Measurements from ENCODE around the gene WHRN.

The WHRN gene

GRCh38 chr9:114361542-114361941 lies 143.7 kb downstream of the WHRN start:
- no peak for DNase-seq

- no peak for DNase-seq
Measured at GRCh38 chr9:114359801-114360200, 145.5 kb downstream of the WHRN start.

GRCh38 chr9:114357911-114358328 lies 147.4 kb downstream of the WHRN start:
- DNase-seq, result no peak

GRCh38 chr9:114357360-114357759 lies 147.9 kb downstream of the WHRN start:
- no peak for DNase-seq

GRCh38 chr9:114356792-114357191 lies 148.5 kb downstream of the WHRN start:
- DNase-seq, result no peak

- DNase-seq, result no peak
Measured at GRCh38 chr9:114355821-114356220, 149.5 kb downstream of the WHRN start.
